CD4-positive, CD25-positive, alpha-beta regulatory T cell (primary cell): Measurements from ENCODE around the gene CCDC85C. TPM values are rescaled to one million over a fixed set of nuclear protein-coding genes. Genes with fewer than 3 reads are reported as not detected.

Experiments used
- ATAC-seq, 2 donors: fragments of 150-1000 bp; cut with Tn5 transposase; one replicate each; pipeline ENCODE4 v1.10.0; 2021; ENCODE audit warnings: low read depth in 2 of 2, moderate number of reproducible peaks in 2 of 2, moderate library complexity in 1 of 2
- DNase-seq, 3 donors: peaks; one replicate each; pipeline versions ENCODE4 v3.0.0 to v3.0.0-alpha.2; 2012 to 2022; ENCODE audit warnings: mixed read lengths in 1 of 3
- H3K27ac ChIP-seq: one replicate; pipeline ENCODE4 v1.7.0; 2013; ENCODE audit warnings: mild to moderate bottlenecking, low read length; ENCODE audit not compliant: insufficient read depth, poor library complexity, severe bottlenecking
- H3K27me3 ChIP-seq: one replicate; pipeline ENCODE4 v1.7.0; 2013; ENCODE audit warnings: low read length; ENCODE audit not compliant: control insufficient read depth, insufficient read depth
- H3K36me3 ChIP-seq: one replicate; pipeline ENCODE4 v1.7.0; 2013; ENCODE audit warnings: mild to moderate bottlenecking, low read length, moderate library complexity; ENCODE audit not compliant: control insufficient read depth, insufficient read depth
- H3K4me1 ChIP-seq: 2 replicates; pipeline ENCODE4 v1.7.0; 2013; ENCODE audit warnings: mild to moderate bottlenecking, low read length; ENCODE audit not compliant: insufficient read depth, control insufficient read depth, poor library complexity, severe bottlenecking
- H3K4me3 ChIP-seq: one replicate; pipeline ENCODE4 v1.7.0; 2013; ENCODE audit warnings: low read depth, mild to moderate bottlenecking, low read length, moderate library complexity
- H3K9me3 ChIP-seq, 2 experiments: 1 replicate in 1 of 2; 2 replicates in 1 of 2; pipeline ENCODE4 v1.7.0; 2013; ENCODE audit warnings: low read length in 2 of 2, mild to moderate bottlenecking in 1 of 2, moderate library complexity in 1 of 2; ENCODE audit not compliant: control insufficient read depth in 2 of 2
- H3K27ac Mint-ChIP-seq, 3 donors: one replicate each; pipeline ENCODE4 v1.8.0; 2020 to 2022; ENCODE audit warnings: mild to moderate bottlenecking in 3 of 3, mixed read lengths in 3 of 3, moderate library complexity in 2 of 3
- H3K27me3 Mint-ChIP-seq: one replicate; pipeline ENCODE4 v1.8.0; 2022; ENCODE audit warnings: mild to moderate bottlenecking, mixed read lengths
- H3K36me3 Mint-ChIP-seq: one replicate; pipeline ENCODE4 v1.8.0; 2020; ENCODE audit warnings: mixed read lengths
- H3K4me1 Mint-ChIP-seq, 4 donors: one replicate each; pipeline ENCODE4 v1.8.0; 2020 to 2022; ENCODE audit warnings: mixed read lengths in 4 of 4, mild to moderate bottlenecking in 1 of 4
- H3K4me3 Mint-ChIP-seq, 4 donors: one replicate each; pipeline ENCODE4 v1.8.0; 2020 to 2022; ENCODE audit warnings: mild to moderate bottlenecking in 4 of 4, mixed read lengths in 4 of 4, moderate library complexity in 3 of 4
- H3K9me3 Mint-ChIP-seq, 7 donors: one replicate each; pipeline ENCODE4 v1.8.0; 2020 to 2022; ENCODE audit warnings: mixed read lengths in 7 of 7, mild to moderate bottlenecking in 3 of 7, moderate library complexity in 2 of 7
- polyA plus RNA-seq, 4 donors: library from polyadenylated mRNA; unstranded; fragments of 300-500 nt; fragmentation: Illumina TruSeq; gene quantifications; one replicate each; pipeline ENCODE4 v1.2.3, GENCODE V29; 2021
- total RNA-seq: library from RNA; stranded (reverse); gene quantifications from one replicate; pipeline ENCODE4 v1.2.3, GENCODE V29; 2022

CCDC85C gene
- total and polyA plus RNA-seq, 5 donors from 2014 or later, result 0.62 to 6.3 (median 0.98) TPM

GRCh38 chr14:99589651-99590530, 14.1 kb downstream of the CCDC85C start:
- Histone ChIP-seq H3K4me1 (peaks cover 4% of the 10 kb centered on the region), H3K36me3 (no peaks in the 10 kb centered on the region), H3K27ac (no peak overlapping the region), H3K4me3 (no peak overlapping the region), H3K9me3 (no peaks in the 10 kb centered on the region), H3K27me3 (no peaks in the 10 kb centered on the region)
- Mint-ChIP-seq H3K27ac (no peak overlapping the region), H3K4me1 (peaks cover 0 to 26% (median 9%) of the 10 kb centered on the region in 4 donors), H3K27me3 (peaks cover 4% of the 10 kb centered on the region), H3K4me3 (no peak overlapping the region), H3K9me3 (no peaks in the 10 kb centered on the region), H3K36me3 (no peaks in the 10 kb centered on the region)
- DNase-seq (no peak), ATAC-seq (no peak)

GRCh38 chr14:99589031-99589441, 15.0 kb downstream of the CCDC85C start:
- Histone ChIP-seq H3K27me3 (no peaks in the 10 kb centered on the region), H3K4me3 (no peak overlapping the region), H3K4me1 (no peaks in the 10 kb centered on the region), H3K27ac (no peak overlapping the region), H3K9me3 (no peaks in the 10 kb centered on the region), H3K36me3 (no peaks in the 10 kb centered on the region)
- Mint-ChIP-seq H3K9me3 (no peaks in the 10 kb centered on the region), H3K4me1 (peaks cover 0 to 18% (median 8%) of the 10 kb centered on the region in 4 donors), H3K27ac (peak overlapping the region in 1 of 3 donors; percentile 60), H3K4me3 (no peak overlapping the region), H3K36me3 (no peaks in the 10 kb centered on the region), H3K27me3 (peaks cover 4% of the 10 kb centered on the region)
- ATAC-seq (no peak), DNase-seq (no peak)

DNA sequence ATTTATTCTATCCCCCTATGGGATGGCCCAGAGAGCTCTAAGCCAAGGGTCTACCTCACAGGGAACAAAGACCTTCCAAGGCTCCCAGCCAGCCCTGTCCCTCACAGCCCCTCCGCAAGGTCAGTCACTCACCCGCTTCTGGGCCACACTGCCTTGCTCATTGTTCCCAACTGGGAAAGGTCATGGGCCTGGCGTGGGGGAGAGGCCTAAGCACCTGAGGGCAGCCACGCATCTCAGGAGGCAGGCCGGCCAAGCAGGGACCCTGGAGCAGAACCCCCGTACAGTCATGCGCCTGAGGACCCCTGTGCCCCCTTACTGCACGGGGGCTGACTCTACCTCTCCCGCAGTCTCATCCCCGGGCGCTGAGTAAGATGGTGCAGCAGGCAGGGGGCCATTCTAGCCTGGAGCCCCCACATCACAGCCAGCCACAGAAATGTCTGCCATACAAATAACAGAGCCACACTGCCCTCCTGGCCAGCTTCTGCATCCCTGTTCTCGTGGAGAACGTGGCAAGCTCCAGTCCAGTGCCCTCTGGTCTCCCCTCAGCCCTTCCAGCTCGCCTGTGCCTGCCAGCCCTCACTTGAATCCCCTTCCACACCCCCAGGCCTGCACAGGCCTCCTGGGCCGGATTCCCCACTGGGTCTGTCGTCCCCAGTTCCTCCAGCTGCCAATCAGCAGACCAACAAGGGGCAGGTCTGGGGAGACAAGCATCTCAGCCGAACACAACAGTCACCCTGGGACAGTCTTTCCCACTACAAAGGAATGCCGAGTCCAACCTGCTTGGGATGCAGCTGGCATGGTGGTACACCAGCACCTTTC, 16.3 kb downstream of the CCDC85C start:
- Mint-ChIP-seq H3K4me3 (no peak overlapping the region), H3K27me3 (peaks cover 4% of the 10 kb centered on the region), H3K4me1 (peaks cover 0 to 18% (median 8%) of the 10 kb centered on the region in 4 donors), H3K9me3 (no peaks in the 10 kb centered on the region), H3K27ac (no peak overlapping the region), H3K36me3 (no peaks in the 10 kb centered on the region)
- DNase-seq (no peak), ATAC-seq (no peak)
- no peaks in the 10 kb centered on the region for H3K36me3 ChIP-seq
- no peak overlapping the region for H3K4me3 ChIP-seq
- no peaks in the 10 kb centered on the region for H3K4me1 ChIP-seq
- no peaks in the 10 kb centered on the region for H3K27me3 ChIP-seq
- no peak overlapping the region for H3K27ac ChIP-seq
- H3K9me3 ChIP-seq, result no peaks in the 10 kb centered on the region

DNA sequence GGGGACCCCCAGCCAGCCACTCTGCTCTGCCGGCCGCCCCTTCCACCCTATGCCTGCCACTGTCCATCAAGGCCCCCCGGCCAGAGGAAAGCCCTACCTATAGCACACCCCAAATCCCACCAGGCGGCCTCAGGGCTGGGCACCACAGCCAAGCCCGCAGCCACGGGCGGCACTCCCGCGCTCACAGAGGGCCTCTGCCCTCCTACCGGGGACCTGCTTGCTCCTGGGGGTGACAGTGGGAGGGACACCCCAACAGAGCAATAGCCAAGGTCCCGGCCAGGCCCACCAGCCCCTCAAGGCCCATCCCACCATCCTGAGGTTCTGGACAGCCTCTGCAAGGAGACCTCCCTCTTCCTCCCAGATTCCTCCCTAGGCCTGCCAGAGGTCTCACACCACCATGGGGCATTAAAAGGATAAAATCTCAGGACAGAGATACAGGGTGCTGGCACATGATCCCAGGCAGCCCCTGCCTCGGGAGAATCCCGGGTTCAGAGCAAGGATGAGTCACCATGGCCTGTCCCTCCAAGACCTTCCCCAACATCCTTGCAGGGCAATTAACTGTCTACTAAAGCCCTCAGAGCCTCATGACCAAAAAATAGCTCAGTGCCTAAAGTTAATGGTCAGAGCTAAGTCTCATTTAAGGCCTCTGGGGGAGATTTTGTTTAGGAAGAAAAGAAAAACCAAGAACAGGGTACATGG, 17.1 kb downstream of the CCDC85C start:
- Histone ChIP-seq H3K4me1 (no peaks in the 10 kb centered on the region), H3K36me3 (no peaks in the 10 kb centered on the region), H3K27me3 (no peaks in the 10 kb centered on the region), H3K27ac (no peak overlapping the region), H3K9me3 (no peaks in the 10 kb centered on the region), H3K4me3 (no peak overlapping the region)
- H3K36me3 Mint-ChIP-seq, result no peaks in the 10 kb centered on the region
- peaks cover 4% of the 10 kb centered on the region for H3K27me3 Mint-ChIP-seq
- peaks cover 0 to 14% (median 4%) of the 10 kb centered on the region in 4 donors for H3K4me1 Mint-ChIP-seq
- ATAC-seq (no peak), DNase-seq (no peak)
- no peak overlapping the region for H3K4me3 Mint-ChIP-seq
- peak overlapping the region in 1 of 3 donors; percentile 52 for H3K27ac Mint-ChIP-seq
- no peaks in the 10 kb centered on the region for H3K9me3 Mint-ChIP-seq

- ATAC-seq (no peak), DNase-seq (no peak)
- Mint-ChIP-seq H3K4me1 (peaks cover 0 to 14% (median 4%) of the 10 kb centered on the region in 4 donors), H3K9me3 (no peaks in the 10 kb centered on the region), H3K4me3 (no peak overlapping the region), H3K27me3 (peaks cover 4% of the 10 kb centered on the region), H3K36me3 (no peaks in the 10 kb centered on the region), H3K27ac (peak overlapping the region in 1 of 3 donors; percentile 52)
- no peaks in the 10 kb centered on the region for H3K9me3 ChIP-seq
- H3K27me3 ChIP-seq, result no peaks in the 10 kb centered on the region
- no peaks in the 10 kb centered on the region for H3K36me3 ChIP-seq
- H3K27ac ChIP-seq, result no peak overlapping the region
- no peak overlapping the region for H3K4me3 ChIP-seq
- H3K4me1 ChIP-seq, result no peaks in the 10 kb centered on the region
Observed at GRCh38 chr14:99586054-99586760, 17.8 kb downstream of the CCDC85C start.

- H3K36me3 Mint-ChIP-seq, result no peaks in the 10 kb centered on the region
- no peak overlapping the region for H3K27ac Mint-ChIP-seq
- Histone ChIP-seq H3K9me3 (no peaks in the 10 kb centered on the region), H3K27me3 (no peaks in the 10 kb centered on the region), H3K27ac (no peak overlapping the region), H3K36me3 (no peaks in the 10 kb centered on the region), H3K4me1 (no peaks in the 10 kb centered on the region), H3K4me3 (no peak overlapping the region)
- no peaks in the 10 kb centered on the region for H3K9me3 Mint-ChIP-seq
- peaks cover 0 to 11% (median 4%) of the 10 kb centered on the region in 4 donors for H3K4me1 Mint-ChIP-seq
- no peak overlapping the region for H3K4me3 Mint-ChIP-seq
- DNase-seq (no peak), ATAC-seq (no peak)
- H3K27me3 Mint-ChIP-seq, result peaks cover 4% of the 10 kb centered on the region
Observed at GRCh38 chr14:99584823-99585222, 19.2 kb downstream of the CCDC85C start.

GRCh38 chr14:99581938-99582337, 22.1 kb downstream of the CCDC85C start:
- Histone ChIP-seq H3K36me3 (no peaks in the 10 kb centered on the region), H3K27ac (no peak overlapping the region), H3K9me3 (no peaks in the 10 kb centered on the region), H3K4me3 (no peak overlapping the region), H3K27me3 (no peaks in the 10 kb centered on the region), H3K4me1 (no peaks in the 10 kb centered on the region)
- H3K27me3 Mint-ChIP-seq, result no peaks in the 10 kb centered on the region
- no peak for ATAC-seq
- DNase-seq, result no peak
- no peak overlapping the region for H3K4me3 Mint-ChIP-seq
- H3K9me3 Mint-ChIP-seq, result no peaks in the 10 kb centered on the region
- no peaks in the 10 kb centered on the region for H3K36me3 Mint-ChIP-seq
- peaks cover 0 to 14% (median 0%) of the 10 kb centered on the region in 4 donors for H3K4me1 Mint-ChIP-seq
- no peak overlapping the region for H3K27ac Mint-ChIP-seq
